ENCODE measurements around the gene MARK4. TPM values are rescaled to one million over a fixed set of nuclear protein-coding genes. Genes with fewer than 3 reads are reported as not detected.
"Not testable (repeated sequence)": the region's sequence is repeated elsewhere in the genome, so short reads cannot be mapped to it uniquely, and the experiment has no call there.

MARK4 gene
- total RNA-seq, 2 donors from 2014 or later: 28.2 to 30.9 TPM

- no peaks in the 10 kb centered on the region for H3K36me3 Mint-ChIP-seq
- DNase-seq (ENCODE audit: low spot score in 2 of 2) (no peak), ATAC-seq (no peak)
- peaks cover 0 to 5% of the 10 kb centered on the region in 2 donors for H3K9me3 Mint-ChIP-seq
- H3K27ac Mint-ChIP-seq: no peak overlapping the region
These were observed 56.3 kb downstream of the MARK4 start for GRCh38 chr19:45307361-45307760.

GRCh38 chr19:45309322-45309721 is 58.3 kb downstream of the MARK4 start:
- not testable (repeated sequence) for ATAC-seq; H3K36me3 Mint-ChIP-seq; H3K9me3 Mint-ChIP-seq; H3K27ac Mint-ChIP-seq; DNase-seq (ENCODE audit: low spot score in 2 of 2)

GRCh38 chr19:45311621-45312020 is 60.5 kb downstream of the MARK4 start:
- no peak for ATAC-seq
- no peaks in the 10 kb centered on the region for H3K36me3 Mint-ChIP-seq

GRCh38 chr19:45312285-45312684 is 61.2 kb downstream of the MARK4 start:
- not testable (repeated sequence) for H3K9me3 Mint-ChIP-seq; H3K36me3 Mint-ChIP-seq; ATAC-seq; DNase-seq (ENCODE audit: low spot score in 2 of 2); H3K27ac Mint-ChIP-seq

More at GRCh38 chr19:45311621-45312020, 60.5 kb downstream of the MARK4 start:
- no peaks in the 10 kb centered on the region for H3K9me3 Mint-ChIP-seq
- no peak overlapping the region for H3K27ac Mint-ChIP-seq
- DNase-seq (ENCODE audit: low spot score in 2 of 2): no peak

GRCh38 chr19:45314708-45315245 is 63.7 kb downstream of the MARK4 start:
- no peak for ATAC-seq
- H3K36me3 Mint-ChIP-seq: no peaks in the 10 kb centered on the region
- DNase-seq (ENCODE audit: low spot score in 2 of 2): no peak
- no peak overlapping the region for H3K27ac Mint-ChIP-seq
- H3K9me3 Mint-ChIP-seq: no peaks in the 10 kb centered on the region

GRCh38 chr19:45315304-45315703 is 64.2 kb downstream of the MARK4 start:
- ATAC-seq (no peak), DNase-seq (ENCODE audit: low spot score in 2 of 2) (no peak)
- H3K9me3 Mint-ChIP-seq: no peaks in the 10 kb centered on the region
- no peak overlapping the region for H3K27ac Mint-ChIP-seq
- no peaks in the 10 kb centered on the region for H3K36me3 Mint-ChIP-seq

GRCh38 chr19:45320997-45321775 is 70.1 kb downstream of the MARK4 start:
- DNase-seq (ENCODE audit: low spot score in 2 of 2): no peak
- H3K36me3 Mint-ChIP-seq: no peaks in the 10 kb centered on the region
- no peak overlapping the region for H3K27ac Mint-ChIP-seq
- ATAC-seq: no peak
- no peaks in the 10 kb centered on the region for H3K9me3 Mint-ChIP-seq

- no peak overlapping the region for H3K27ac Mint-ChIP-seq
- DNase-seq (ENCODE audit: low spot score in 2 of 2): no peak
- ATAC-seq: no peak
- no peaks in the 10 kb centered on the region for H3K36me3 Mint-ChIP-seq
- no peaks in the 10 kb centered on the region for H3K9me3 Mint-ChIP-seq
These were observed 70.8 kb downstream of the MARK4 start for GRCh38 chr19:45321848-45322247.

GRCh38 chr19:45322311-45322710 is 71.2 kb downstream of the MARK4 start:
- no peak for DNase-seq (ENCODE audit: low spot score in 2 of 2)
- no peak for ATAC-seq
- no peak overlapping the region for H3K27ac Mint-ChIP-seq

GRCh38 chr19:45322744-45323281 is 71.7 kb downstream of the MARK4 start, which contains the start of gene CKM:
Gene CKM (minus strand): TSS chr19:45322875. CDS start chr19:45319713, 3,162 bp downstream.
- H3K9me3 Mint-ChIP-seq: no peaks in the 10 kb centered on the region
- no peaks in the 10 kb centered on the region for H3K36me3 Mint-ChIP-seq
- ATAC-seq: no peak
- no peak within 1 kb of the TSS for H3K27ac Mint-ChIP-seq
- no peak for DNase-seq (ENCODE audit: low spot score in 2 of 2)

More at GRCh38 chr19:45322311-45322710, 71.2 kb downstream of the MARK4 start:
- Mint-ChIP-seq H3K9me3 (no peaks in the 10 kb centered on the region), H3K36me3 (no peaks in the 10 kb centered on the region)

- H3K27ac Mint-ChIP-seq: no peak overlapping the region
- DNase-seq (ENCODE audit: low spot score in 2 of 2): no peak
- H3K36me3 Mint-ChIP-seq: no peaks in the 10 kb centered on the region
- ATAC-seq: no peak
- no peaks in the 10 kb centered on the region for H3K9me3 Mint-ChIP-seq
These were observed 72.6 kb downstream of the MARK4 start for GRCh38 chr19:45323671-45324081.

GRCh38 chr19:45324349-45324907 is 73.4 kb downstream of the MARK4 start:
- ATAC-seq (no peak), DNase-seq (ENCODE audit: low spot score in 2 of 2) (no peak)
- no peak overlapping the region for H3K27ac Mint-ChIP-seq
- no peaks in the 10 kb centered on the region for H3K36me3 Mint-ChIP-seq
- H3K9me3 Mint-ChIP-seq: no peaks in the 10 kb centered on the region

- no peaks in the 10 kb centered on the region for H3K36me3 Mint-ChIP-seq
- ATAC-seq (no peak), DNase-seq (ENCODE audit: low spot score in 2 of 2) (no peak)
- H3K27ac Mint-ChIP-seq: no peak overlapping the region
- no peaks in the 10 kb centered on the region for H3K9me3 Mint-ChIP-seq
These were observed 76.5 kb downstream of the MARK4 start for GRCh38 chr19:45327404-45328143.

- ATAC-seq: no peak
- H3K9me3 Mint-ChIP-seq: no peaks in the 10 kb centered on the region
- H3K36me3 Mint-ChIP-seq: no peaks in the 10 kb centered on the region
- no peak for DNase-seq (ENCODE audit: low spot score in 2 of 2)
- no peak overlapping the region for H3K27ac Mint-ChIP-seq
These were observed 80.3 kb downstream of the MARK4 start for GRCh38 chr19:45331411-45331810.

GRCh38 chr19:45333609-45334303 is 82.7 kb downstream of the MARK4 start:
- no peak for DNase-seq (ENCODE audit: low spot score in 2 of 2)
- no peaks in the 10 kb centered on the region for H3K9me3 Mint-ChIP-seq

GRCh38 chr19:45334881-45335280 is 83.8 kb downstream of the MARK4 start:
- not testable (repeated sequence) for DNase-seq (ENCODE audit: low spot score in 2 of 2); ATAC-seq; H3K36me3 Mint-ChIP-seq

More at GRCh38 chr19:45333609-45334303, 82.7 kb downstream of the MARK4 start:
- H3K36me3 Mint-ChIP-seq: no peaks in the 10 kb centered on the region
- no peak overlapping the region for H3K27ac Mint-ChIP-seq
- no peak for ATAC-seq

More at GRCh38 chr19:45334881-45335280, 83.8 kb downstream of the MARK4 start:
- not testable (repeated sequence) for H3K27ac Mint-ChIP-seq, H3K9me3 Mint-ChIP-seq
